ENCODE results near the gene ARX. TPM values are rescaled to one million over a fixed set of nuclear protein-coding genes. Genes with fewer than 3 reads are reported as not detected.

Gene ARX
- total and polyA plus RNA-seq, 2 of the 8 experiments (the other 6 are each of a cell fraction or from before 2014, with no cell fraction given) = not detected

GRCh38 chrX:25003066-25003849 lies 12.5 kb downstream of the ARX start (continued):
- TF ChIP-seq, protein P1, sequence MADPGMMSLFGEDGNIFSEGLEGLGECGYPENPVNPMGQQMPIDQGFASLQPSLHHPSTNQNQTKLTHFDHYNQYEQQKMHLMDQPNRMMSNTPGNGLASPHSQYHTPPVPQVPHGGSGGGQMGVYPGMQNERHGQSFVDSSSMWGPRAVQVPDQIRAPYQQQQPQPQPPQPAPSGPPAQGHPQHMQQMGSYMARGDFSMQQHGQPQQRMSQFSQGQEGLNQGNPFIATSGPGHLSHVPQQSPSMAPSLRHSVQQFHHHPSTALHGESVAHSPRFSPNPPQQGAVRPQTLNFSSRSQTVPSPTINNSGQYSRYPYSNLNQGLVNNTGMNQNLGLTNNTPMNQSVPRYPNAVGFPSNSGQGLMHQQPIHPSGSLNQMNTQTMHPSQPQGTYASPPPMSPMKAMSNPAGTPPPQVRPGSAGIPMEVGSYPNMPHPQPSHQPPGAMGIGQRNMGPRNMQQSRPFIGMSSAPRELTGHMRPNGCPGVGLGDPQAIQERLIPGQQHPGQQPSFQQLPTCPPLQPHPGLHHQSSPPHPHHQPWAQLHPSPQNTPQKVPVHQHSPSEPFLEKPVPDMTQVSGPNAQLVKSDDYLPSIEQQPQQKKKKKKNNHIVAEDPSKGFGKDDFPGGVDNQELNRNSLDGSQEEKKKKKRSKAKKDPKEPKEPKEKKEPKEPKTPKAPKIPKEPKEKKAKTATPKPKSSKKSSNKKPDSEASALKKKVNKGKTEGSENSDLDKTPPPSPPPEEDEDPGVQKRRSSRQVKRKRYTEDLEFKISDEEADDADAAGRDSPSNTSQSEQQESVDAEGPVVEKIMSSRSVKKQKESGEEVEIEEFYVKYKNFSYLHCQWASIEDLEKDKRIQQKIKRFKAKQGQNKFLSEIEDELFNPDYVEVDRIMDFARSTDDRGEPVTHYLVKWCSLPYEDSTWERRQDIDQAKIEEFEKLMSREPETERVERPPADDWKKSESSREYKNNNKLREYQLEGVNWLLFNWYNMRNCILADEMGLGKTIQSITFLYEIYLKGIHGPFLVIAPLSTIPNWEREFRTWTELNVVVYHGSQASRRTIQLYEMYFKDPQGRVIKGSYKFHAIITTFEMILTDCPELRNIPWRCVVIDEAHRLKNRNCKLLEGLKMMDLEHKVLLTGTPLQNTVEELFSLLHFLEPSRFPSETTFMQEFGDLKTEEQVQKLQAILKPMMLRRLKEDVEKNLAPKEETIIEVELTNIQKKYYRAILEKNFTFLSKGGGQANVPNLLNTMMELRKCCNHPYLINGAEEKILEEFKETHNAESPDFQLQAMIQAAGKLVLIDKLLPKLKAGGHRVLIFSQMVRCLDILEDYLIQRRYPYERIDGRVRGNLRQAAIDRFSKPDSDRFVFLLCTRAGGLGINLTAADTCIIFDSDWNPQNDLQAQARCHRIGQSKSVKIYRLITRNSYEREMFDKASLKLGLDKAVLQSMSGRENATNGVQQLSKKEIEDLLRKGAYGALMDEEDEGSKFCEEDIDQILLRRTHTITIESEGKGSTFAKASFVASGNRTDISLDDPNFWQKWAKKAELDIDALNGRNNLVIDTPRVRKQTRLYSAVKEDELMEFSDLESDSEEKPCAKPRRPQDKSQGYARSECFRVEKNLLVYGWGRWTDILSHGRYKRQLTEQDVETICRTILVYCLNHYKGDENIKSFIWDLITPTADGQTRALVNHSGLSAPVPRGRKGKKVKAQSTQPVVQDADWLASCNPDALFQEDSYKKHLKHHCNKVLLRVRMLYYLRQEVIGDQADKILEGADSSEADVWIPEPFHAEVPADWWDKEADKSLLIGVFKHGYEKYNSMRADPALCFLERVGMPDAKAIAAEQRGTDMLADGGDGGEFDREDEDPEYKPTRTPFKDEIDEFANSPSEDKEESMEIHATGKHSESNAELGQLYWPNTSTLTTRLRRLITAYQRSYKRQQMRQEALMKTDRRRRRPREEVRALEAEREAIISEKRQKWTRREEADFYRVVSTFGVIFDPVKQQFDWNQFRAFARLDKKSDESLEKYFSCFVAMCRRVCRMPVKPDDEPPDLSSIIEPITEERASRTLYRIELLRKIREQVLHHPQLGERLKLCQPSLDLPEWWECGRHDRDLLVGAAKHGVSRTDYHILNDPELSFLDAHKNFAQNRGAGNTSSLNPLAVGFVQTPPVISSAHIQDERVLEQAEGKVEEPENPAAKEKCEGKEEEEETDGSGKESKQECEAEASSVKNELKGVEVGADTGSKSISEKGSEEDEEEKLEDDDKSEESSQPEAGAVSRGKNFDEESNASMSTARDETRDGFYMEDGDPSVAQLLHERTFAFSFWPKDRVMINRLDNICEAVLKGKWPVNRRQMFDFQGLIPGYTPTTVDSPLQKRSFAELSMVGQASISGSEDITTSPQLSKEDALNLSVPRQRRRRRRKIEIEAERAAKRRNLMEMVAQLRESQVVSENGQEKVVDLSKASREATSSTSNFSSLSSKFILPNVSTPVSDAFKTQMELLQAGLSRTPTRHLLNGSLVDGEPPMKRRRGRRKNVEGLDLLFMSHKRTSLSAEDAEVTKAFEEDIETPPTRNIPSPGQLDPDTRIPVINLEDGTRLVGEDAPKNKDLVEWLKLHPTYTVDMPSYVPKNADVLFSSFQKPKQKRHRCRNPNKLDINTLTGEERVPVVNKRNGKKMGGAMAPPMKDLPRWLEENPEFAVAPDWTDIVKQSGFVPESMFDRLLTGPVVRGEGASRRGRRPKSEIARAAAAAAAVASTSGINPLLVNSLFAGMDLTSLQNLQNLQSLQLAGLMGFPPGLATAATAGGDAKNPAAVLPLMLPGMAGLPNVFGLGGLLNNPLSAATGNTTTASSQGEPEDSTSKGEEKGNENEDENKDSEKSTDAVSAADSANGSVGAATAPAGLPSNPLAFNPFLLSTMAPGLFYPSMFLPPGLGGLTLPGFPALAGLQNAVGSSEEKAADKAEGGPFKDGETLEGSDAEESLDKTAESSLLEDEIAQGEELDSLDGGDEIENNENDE (IDR thresholded peaks at IDR 0.05; ENCODE audit: insufficient replicate concordance, low read length) = no peak
- no peak for TF ChIP-seq EP300 (IDR thresholded peaks at IDR 0.05; ENCODE audit: borderline replicate concordance in 1 of 2, low read depth in 2 of 2, low read length in 2 of 2)
